HUDEP-2 (cell line): ENCODE data around the gene QSOX1.
A peak's percentile ranks its signal among the peaks of the same experiment; 100 is the strongest.

ENCODE experiments used
- DNase-seq, 76 experiments: peaks; one replicate each; lab custom pipeline; 2025; ENCODE audit not compliant: unreplicated experiment in 76 of 76; lab: John Stamatoyannopoulos, UW

QSOX1 gene

GRCh38 chr1:180144659-180145357 is 9.9 kb upstream of the QSOX1 start:
- no peak for DNase-seq

DNA sequence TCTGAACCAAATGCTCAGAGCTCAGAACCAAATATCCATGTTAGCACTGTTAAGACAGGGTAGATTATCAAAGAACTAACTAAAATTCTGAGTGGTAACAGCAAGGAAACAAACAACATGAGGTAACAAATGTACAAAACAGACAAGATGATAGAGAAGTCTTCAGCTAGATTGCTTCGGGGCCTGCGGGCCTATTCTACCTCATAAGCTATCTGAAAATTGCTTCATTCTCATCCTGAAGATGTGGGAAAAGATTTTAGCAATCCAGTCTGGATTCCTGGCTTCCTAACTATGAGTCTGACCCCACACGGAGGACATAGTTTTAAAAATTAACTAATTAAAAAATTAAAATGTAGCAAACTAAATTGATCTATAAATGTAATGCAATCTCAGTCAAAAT is 9.2 kb upstream of the QSOX1 start:
- DNase-seq = no peak

DNA sequence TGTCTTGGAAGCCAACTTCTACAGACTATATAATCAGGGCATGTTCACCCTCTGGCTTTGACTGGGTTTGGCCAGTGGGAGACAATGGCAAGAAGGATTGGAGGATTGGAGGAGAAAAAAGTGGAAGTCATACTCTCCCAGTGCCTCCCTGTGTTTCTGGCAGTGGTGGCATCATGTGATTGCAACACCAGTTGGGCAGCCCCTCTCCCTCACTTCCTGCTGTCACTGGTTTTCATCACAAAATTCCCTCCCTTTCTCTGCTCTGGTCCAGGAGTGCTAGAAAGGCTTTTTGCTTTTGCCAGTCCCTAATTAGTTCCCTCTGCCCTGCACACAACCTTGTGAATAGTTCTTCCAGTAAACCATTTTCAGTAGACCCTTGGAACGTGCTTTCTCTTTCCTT is 3.7 kb upstream of the QSOX1 start:
- DNase-seq = no peak

DNA sequence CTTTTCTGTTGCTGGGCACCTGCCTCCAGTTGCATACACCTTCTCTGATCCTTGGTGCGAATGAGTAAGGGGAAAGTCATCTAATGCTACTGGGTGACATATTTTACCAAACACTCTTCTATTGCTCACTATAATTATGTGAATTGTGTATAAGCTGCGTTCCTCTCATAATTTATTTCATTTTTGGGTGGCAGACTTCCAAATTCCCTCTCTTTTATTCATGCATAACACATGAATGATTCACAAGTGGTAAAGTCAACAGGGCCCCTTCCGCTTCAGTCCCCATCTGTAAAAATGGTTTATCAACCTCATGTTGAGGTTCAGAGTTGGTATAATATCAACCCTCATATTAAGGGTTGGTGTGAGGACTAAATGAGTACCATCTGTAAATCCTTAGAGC is 3.2 kb upstream of the QSOX1 start:
- DNase-seq = no peak

- DNase-seq = no peak
Measured at GRCh38 chr1:180152588-180152987, 2.1 kb upstream of the QSOX1 start.

GRCh38 chr1:180153032-180153431 is 1.6 kb upstream of the QSOX1 start:
- no peak for DNase-seq

DNA sequence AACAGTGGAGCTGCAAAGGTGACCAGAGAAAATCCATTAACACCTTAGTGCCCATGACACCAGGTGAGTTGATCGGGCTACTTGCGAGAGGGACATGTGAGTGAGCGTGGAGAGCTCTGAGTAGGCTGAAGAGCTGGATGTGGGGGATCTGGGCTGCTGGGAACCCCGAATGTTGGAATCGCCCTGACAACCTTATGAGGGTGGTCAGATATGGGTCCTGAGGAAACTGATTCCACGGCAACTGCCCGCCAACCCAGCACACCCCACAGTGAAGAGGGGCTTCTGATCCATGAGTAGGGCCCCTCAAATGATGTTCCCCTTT is 705 bp upstream of the QSOX1 start:
- no peak for DNase-seq

- peak in 1 of 76 experiments; percentile 31 for DNase-seq
Measured at GRCh38 chr1:180155182-180155682, 563 bp downstream of the QSOX1 start.

GRCh38 chr1:180156201-180156600 is 1.5 kb downstream of the QSOX1 start:
- no peak for DNase-seq

GRCh38 chr1:180156631-180157091 is 2.0 kb downstream of the QSOX1 start:
- DNase-seq = no peak

- no peak for DNase-seq
Measured at GRCh38 chr1:180157108-180157507, 2.4 kb downstream of the QSOX1 start.

GRCh38 chr1:180157576-180158057 is 2.9 kb downstream of the QSOX1 start:
- no peak for DNase-seq

GRCh38 chr1:180158149-180159147 is 3.8 kb downstream of the QSOX1 start:
- DNase-seq = no peak

DNA sequence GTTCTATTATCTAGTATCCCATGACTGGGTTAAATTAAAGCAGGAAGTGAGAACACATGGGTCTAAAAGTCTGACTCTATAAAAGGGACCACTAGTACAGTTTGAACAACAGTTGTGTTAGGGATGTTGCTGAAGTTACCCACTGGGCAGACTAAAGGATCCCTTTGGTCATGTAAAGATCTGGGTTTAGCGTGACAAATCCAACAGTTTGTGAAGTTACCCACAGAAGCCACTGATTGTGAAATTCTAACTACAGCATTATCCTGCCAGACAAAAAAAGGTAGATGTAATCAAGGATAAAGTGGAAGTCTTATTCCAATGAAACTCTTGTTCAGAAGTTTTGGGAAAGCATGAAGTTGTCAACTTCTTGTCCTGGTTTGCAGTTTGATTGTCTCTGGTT is 5.7 kb downstream of the QSOX1 start:
- DNase-seq = no peak

- no peak for DNase-seq
Measured at GRCh38 chr1:180163041-180163440, 8.4 kb downstream of the QSOX1 start.

DNA sequence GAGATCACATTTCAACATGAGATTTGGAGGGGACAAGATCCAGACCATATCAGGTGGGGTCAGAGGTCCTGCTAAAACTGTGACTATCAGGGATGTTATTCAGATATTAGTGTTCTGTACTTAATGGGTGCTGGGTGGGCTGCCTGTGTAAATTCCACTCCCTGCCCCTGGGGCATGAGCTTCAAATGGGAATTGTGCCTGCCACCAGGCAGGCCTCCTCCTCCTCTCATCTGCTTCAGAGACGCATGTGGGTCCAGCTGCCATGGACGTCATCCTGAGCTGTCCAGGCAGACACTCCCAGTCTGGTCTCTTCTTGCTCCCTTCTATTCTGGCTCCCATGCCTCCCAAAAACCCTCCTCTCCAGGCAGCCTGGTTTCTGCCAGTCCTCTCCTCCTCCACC is 10.4 kb downstream of the QSOX1 start:
- no peak for DNase-seq

GRCh38 chr1:180165509-180166435 is 11.1 kb downstream of the QSOX1 start:
- DNase-seq = no peak

- DNase-seq = no peak
Measured at GRCh38 chr1:180166436-180166800, 11.7 kb downstream of the QSOX1 start.

DNA sequence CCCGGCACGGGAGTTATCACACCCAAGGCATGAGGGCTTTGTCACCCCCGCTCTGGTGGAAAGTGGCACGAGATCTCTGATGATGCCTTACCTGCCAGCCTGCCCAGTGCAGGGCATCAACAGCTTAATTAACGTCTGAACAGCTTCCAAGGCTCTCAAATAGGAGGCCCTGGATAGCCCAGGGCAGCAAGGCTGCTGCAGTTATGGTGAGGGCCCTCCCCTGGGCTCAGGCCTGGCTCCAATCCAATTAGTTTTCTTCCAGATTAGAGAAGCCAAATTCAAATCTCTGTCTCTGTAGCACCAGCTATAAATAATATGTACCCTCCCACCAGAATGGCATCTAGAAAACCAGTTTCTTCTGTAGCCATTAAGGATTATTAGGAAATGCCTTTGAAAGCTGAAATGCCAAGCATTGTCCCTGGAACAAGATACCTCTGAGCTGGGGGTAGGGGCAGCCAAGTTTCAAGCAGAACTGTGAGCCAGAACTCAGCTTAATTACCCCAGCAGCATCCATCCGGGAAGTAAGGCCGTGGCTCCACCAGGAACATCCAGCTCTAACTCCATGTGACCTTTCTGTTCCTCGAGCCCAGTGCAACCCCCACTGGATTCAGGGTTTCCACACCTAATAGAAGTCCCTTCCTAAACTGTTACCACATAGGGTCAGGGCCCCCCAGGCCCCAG is 12.5 kb downstream of the QSOX1 start:
- DNase-seq = no peak
